SH-SY5Y (cell line): ENCODE data around the gene NMUR1.

Experiments
- GATA2 ChIP-seq: IDR thresholded peaks from 2 replicates; pipeline ENCODE4 v1.6.1; 2011; ENCODE audit warnings: mild to moderate bottlenecking, low read depth, low read length
- GATA3 ChIP-seq: IDR thresholded peaks from 2 replicates; pipeline ENCODE4 v1.6.1; 2011; ENCODE audit warnings: low read depth, mild to moderate bottlenecking, low read length, moderate library complexity

GRCh38 chr2:231575612-231576256, 45.5 kb upstream of the NMUR1 start:
- TF ChIP-seq GATA2 (no peak), GATA3 (no peak)
